RWPE2 (cell line): ENCODE measurements around the gene GRM5.

Source experiments
- ATAC-seq: fragments of 200-7000 bp; cut with Tn5 transposase; 3 replicates; pipeline ENCODE4 v1.9.1; 2021; ENCODE audit warnings: low read depth
- DNase-seq: peaks from one replicate; pipeline ENCODE4 v3.0.0-alpha.2; 2020; ENCODE audit warnings: low spot score
- H3K27ac ChIP-seq: fragments of 450-650 bp; 2 replicates; pipeline ENCODE4 v1.5.1; 2017; ENCODE audit warnings: mild to moderate bottlenecking; ENCODE audit not compliant: poor library complexity, severe bottlenecking
- H3K27me3 ChIP-seq: fragments of 250-450 bp; sonication (Bioruptor Pico); 2 replicates; pipeline ENCODE4 v1.5.1; 2021; ENCODE audit warnings: mild to moderate bottlenecking, moderate library complexity; ENCODE audit not compliant: insufficient read depth, poor library complexity, severe bottlenecking
- H3K36me3 ChIP-seq: fragments of 250-450 bp; sonication (Bioruptor Pico); 2 replicates; pipeline ENCODE4 v1.5.1; 2020; ENCODE audit warnings: low read depth, mild to moderate bottlenecking, moderate library complexity
- H3K4me1 ChIP-seq: fragments of 250-450 bp; sonication (Bioruptor Pico); 2 replicates; pipeline ENCODE4 v1.5.1; 2021; ENCODE audit warnings: mild to moderate bottlenecking, moderate library complexity; ENCODE audit not compliant: insufficient read depth, poor library complexity, severe bottlenecking
- H3K4me3 ChIP-seq: fragments of 250-450 bp; sonication (Bioruptor Pico); 2 replicates; pipeline ENCODE4 v1.5.1; 2021; ENCODE audit warnings: mild to moderate bottlenecking, moderate library complexity; ENCODE audit not compliant: severe bottlenecking
- H3K9me3 ChIP-seq: fragments of 250-450 bp; sonication (Bioruptor Pico); 2 replicates; pipeline ENCODE4 v1.5.1; 2021; ENCODE audit warnings: mild to moderate bottlenecking, moderate library complexity; ENCODE audit not compliant: severe bottlenecking
- CTCF ChIP-seq: fragments of 450-650 bp; IDR thresholded peaks from one replicate; pipeline ENCODE4 v1.5.1; 2017; ENCODE audit warnings: mild to moderate bottlenecking, moderate library complexity; ENCODE audit not compliant: poor library complexity, severe bottlenecking

Gene GRM5

GRCh38 chr11:88541006-88541405, 524.8 kb downstream of the GRM5 start:
- H3K36me3 ChIP-seq: no peaks in the 10 kb centered on the region
- H3K4me1 ChIP-seq: peaks cover 35% of the 10 kb centered on the region
- H3K27me3 ChIP-seq: no peaks in the 10 kb centered on the region
- DNase-seq (no peak), ATAC-seq (no peak)
- no peak overlapping the region for H3K4me3 ChIP-seq
- no peak overlapping the region for H3K27ac ChIP-seq
- H3K9me3 ChIP-seq: no peaks in the 10 kb centered on the region
- TF ChIP-seq CTCF: no peak

- DNase-seq: no peak
- peak overlapping the region; percentile 97 for H3K27ac ChIP-seq
- H3K27me3 ChIP-seq: no peaks in the 10 kb centered on the region
These were observed 527.7 kb downstream of the GRM5 start for GRCh38 chr11:88538098-88538497.

DNA sequence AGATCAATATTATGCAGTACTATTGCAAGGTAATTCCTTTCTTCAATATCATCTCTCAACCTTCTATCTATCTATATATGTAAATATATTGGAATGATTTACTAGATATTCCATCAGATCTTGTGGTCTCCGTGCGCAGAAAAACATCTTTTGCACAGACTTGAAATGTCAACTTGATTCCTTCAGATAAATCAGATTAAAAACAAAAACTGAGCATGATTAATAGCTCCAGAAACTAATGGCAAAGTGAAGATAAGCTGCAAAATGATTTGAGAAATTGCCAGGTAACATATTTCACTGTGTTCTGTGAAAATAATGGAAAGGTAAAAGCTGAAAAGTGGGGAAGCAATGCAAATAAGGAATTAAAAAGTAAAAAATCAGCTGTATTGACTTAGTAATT, 528.2 kb downstream of the GRM5 start:
- Histone ChIP-seq H3K27me3 (no peaks in the 10 kb centered on the region), H3K9me3 (no peaks in the 10 kb centered on the region), H3K4me1 (peaks cover 42% of the 10 kb centered on the region), H3K36me3 (no peaks in the 10 kb centered on the region), H3K27ac (peak overlapping the region; percentile 97), H3K4me3 (no peak overlapping the region)
- DNase-seq (no peak), ATAC-seq (no peak)
- no peak for TF ChIP-seq CTCF

More at GRCh38 chr11:88538098-88538497, 527.7 kb downstream of the GRM5 start:
- H3K4me3 ChIP-seq: no peak overlapping the region
- TF ChIP-seq CTCF: no peak
- no peaks in the 10 kb centered on the region for H3K36me3 ChIP-seq
- no peaks in the 10 kb centered on the region for H3K9me3 ChIP-seq
- peaks cover 42% of the 10 kb centered on the region for H3K4me1 ChIP-seq
- ATAC-seq: peak; percentile 61

DNA sequence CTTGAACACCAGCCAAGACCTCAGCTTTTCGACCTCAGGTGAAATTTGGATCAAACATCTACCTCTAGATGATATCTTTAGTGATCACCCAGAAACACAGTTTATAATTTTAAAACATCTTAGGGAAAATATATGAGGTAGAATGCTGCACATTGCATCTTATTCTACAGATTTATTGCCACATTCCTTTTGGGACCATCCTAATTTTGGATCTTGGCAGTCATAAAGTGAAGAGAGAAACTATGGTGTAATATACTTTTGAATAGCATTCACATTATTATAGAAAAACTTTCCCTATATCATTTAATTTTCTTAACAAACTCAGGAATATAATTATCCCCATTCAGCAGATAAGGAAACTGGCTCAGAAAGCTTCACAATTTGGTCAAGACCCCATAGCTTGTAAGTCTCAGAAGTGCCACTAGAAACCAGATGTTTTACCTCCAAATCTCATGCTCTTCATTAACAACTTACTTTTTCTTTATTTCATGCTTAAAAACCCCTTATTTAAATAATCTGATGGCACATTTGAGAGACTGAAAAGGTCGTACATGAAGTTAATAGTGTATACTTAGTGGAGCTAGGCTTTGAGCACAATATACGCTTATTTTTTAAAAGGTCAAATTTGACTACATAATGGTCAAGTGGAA, 529.0 kb downstream of the GRM5 start:
- no peaks in the 10 kb centered on the region for H3K27me3 ChIP-seq
- no peaks in the 10 kb centered on the region for H3K9me3 ChIP-seq
- no peaks in the 10 kb centered on the region for H3K36me3 ChIP-seq
- TF ChIP-seq CTCF: no peak
- H3K4me3 ChIP-seq: no peak overlapping the region
- ATAC-seq (no peak), DNase-seq (no peak)
- peak overlapping the region; percentile 97 for H3K27ac ChIP-seq
- H3K4me1 ChIP-seq: peaks cover 42% of the 10 kb centered on the region

DNA sequence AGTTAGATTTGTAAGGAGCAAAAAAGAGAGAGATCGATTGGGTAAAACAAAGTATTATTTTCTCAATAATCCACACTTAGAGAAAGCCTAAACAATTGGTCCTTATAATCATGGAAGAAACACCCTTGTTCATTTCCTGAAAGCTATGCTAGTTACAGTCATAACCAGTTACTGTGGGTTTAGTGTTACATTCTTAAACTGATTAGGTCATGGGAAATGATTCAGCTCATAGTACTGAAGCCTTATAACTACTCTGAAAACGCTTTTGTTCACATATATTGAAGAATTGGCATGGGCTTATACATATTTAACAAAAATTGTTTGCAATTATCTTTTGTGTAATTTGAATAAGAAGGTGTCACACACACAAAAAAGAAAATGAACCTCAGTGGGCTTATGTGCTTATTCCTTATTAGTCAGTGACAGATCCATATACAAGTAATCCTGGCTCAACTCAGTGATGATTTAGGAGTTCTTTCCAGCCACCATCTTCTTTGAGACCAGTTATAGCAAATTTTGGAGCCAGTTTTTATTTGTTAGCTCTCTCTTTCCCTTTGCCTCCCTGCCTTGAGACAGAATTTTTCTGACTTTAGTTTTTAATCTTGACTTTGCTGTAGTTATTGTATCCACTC, 529.8 kb downstream of the GRM5 start:
- H3K9me3 ChIP-seq: no peaks in the 10 kb centered on the region
- H3K27ac ChIP-seq: peak overlapping the region; percentile 97
- ATAC-seq (peak; percentile 99), DNase-seq (no peak)
- TF ChIP-seq CTCF: no peak
- H3K27me3 ChIP-seq: no peaks in the 10 kb centered on the region
- H3K4me3 ChIP-seq: no peak overlapping the region
- no peaks in the 10 kb centered on the region for H3K36me3 ChIP-seq
- peaks cover 42% of the 10 kb centered on the region for H3K4me1 ChIP-seq
